DMS153 (cell line): Measurements from ENCODE around the gene CCDC187.

Source experiments
- DNase-seq: peaks from one replicate; lab custom pipeline; 2025; lab: John Stamatoyannopoulos, UW

The CCDC187 gene

GRCh38 chr9:136311051-136312008 is 7.4 kb upstream of the CCDC187 start:
- peak; percentile 88 for DNase-seq

- DNase-seq: peak; percentile 58
These were observed 6.6 kb upstream of the CCDC187 start for GRCh38 chr9:136310273-136311030.

- no peak for DNase-seq
These were observed 5.9 kb upstream of the CCDC187 start for GRCh38 chr9:136309806-136310220.

- DNase-seq: peak; percentile 85
These were observed 5.4 kb upstream of the CCDC187 start for GRCh38 chr9:136309101-136309801.

- no peak for DNase-seq
These were observed 4.8 kb upstream of the CCDC187 start for GRCh38 chr9:136308702-136309053.

GRCh38 chr9:136308006-136308701 is 4.3 kb upstream of the CCDC187 start:
- no peak for DNase-seq

GRCh38 chr9:136307215-136307750 is 3.4 kb upstream of the CCDC187 start:
- DNase-seq: no peak

GRCh38 chr9:136306211-136307208 is 2.6 kb upstream of the CCDC187 start:
- no peak for DNase-seq

- no peak for DNase-seq
These were observed 1.9 kb upstream of the CCDC187 start for GRCh38 chr9:136305804-136306203.

- DNase-seq: no peak
These were observed 1.1 kb upstream of the CCDC187 start for GRCh38 chr9:136304981-136305380.

- DNase-seq: no peak
These were observed 562 bp upstream of the CCDC187 start for GRCh38 chr9:136304456-136304855.

- DNase-seq: no peak
These were observed 649 bp downstream of the CCDC187 start for GRCh38 chr9:136303066-136303824.

GRCh38 chr9:136302527-136302926 is 1.4 kb downstream of the CCDC187 start:
- DNase-seq: no peak

GRCh38 chr9:136300866-136301265 is 3.0 kb downstream of the CCDC187 start:
- DNase-seq: no peak

GRCh38 chr9:136300016-136300545 is 3.8 kb downstream of the CCDC187 start:
- DNase-seq: no peak

GRCh38 chr9:136299541-136299940 is 4.4 kb downstream of the CCDC187 start:
- DNase-seq: no peak

GRCh38 chr9:136299116-136299515 is 4.8 kb downstream of the CCDC187 start:
- no peak for DNase-seq

GRCh38 chr9:136297766-136298735 is 5.8 kb downstream of the CCDC187 start:
- no peak for DNase-seq
